Keratinocyte (primary cell): ENCODE measurements around the gene KLF16.

Experiments
- CTCF ChIP-seq, 3 experiments: IDR thresholded peaks in 1 of 3; conservative IDR thresholded peaks in 1 of 3; optimal IDR thresholded peaks in 1 of 3; 2 replicates in 2 of 3; 3 replicates in 1 of 3; pipeline versions ENCODE3 to v1.5.1; 2011; ENCODE audit warnings: low read length in 3 of 3, mild to moderate bottlenecking in 3 of 3, moderate library complexity in 2 of 3, control low read depth in 1 of 3, inconsistent platforms in 1 of 3; ENCODE audit not compliant: insufficient read depth in 2 of 3; ENCODE audit errors: extremely low read depth in 1 of 3
- EZH2 ChIP-seq: IDR thresholded peaks from one replicate; pipeline ENCODE4 v1.6.1; 2012; ENCODE audit warnings: inconsistent platforms, mild to moderate bottlenecking, low read length, moderate library complexity

GRCh38 chr19:1847348-1847683 lies 16.1 kb downstream of the KLF16 start:
- TF ChIP-seq CTCF (optimal IDR thresholded peaks at IDR 0.05 in 1 of 3, IDR thresholded peaks at IDR 0.05 in 1 of 3, conservative IDR thresholded peaks at IDR 0.05 in 1 of 3; ENCODE audit: extremely low read depth in 1 of 3, insufficient read depth in 2 of 3, low read length in 3 of 3), result no peak
- TF ChIP-seq EZH2, result no peak
